Hepatocyte (in vitro differentiated cells): Measurements from ENCODE around the gene PTPN14. TPM values are rescaled to one million over a fixed set of nuclear protein-coding genes. Genes with fewer than 3 reads are reported as not detected.

Experiments used
- DNase-seq: peaks from one replicate; pipeline ENCODE4 v3.0.0-alpha.2; 2016; ENCODE audit warnings: low spot score
- H2AFZ ChIP-seq: fragments of 200-600 bp; sonication (generic); 2 replicates; pipeline ENCODE4 v1.6.0; 2016; ENCODE audit warnings: antibody characterized with exemption, mild to moderate bottlenecking
- H3K27ac ChIP-seq: fragments of 200-600 bp; sonication (generic); 2 replicates; pipeline ENCODE4 v1.5.1; 2016; ENCODE audit warnings: mild to moderate bottlenecking
- H3K27me3 ChIP-seq: fragments of 200-600 bp; sonication (generic); 2 replicates; pipeline ENCODE4 v1.6.1; 2016
- H3K36me3 ChIP-seq: fragments of 200-600 bp; sonication (generic); replicated peaks from 2 replicates; pipeline ENCODE4 v1.5.1; 2016; ENCODE audit warnings: low read depth; ENCODE audit not compliant: insufficient read depth
- H3K4me1 ChIP-seq: fragments of 200-600 bp; sonication (generic); 2 replicates; pipeline ENCODE4 v1.5.1; 2016; ENCODE audit warnings: mild to moderate bottlenecking, moderate library complexity; ENCODE audit not compliant: insufficient read depth
- H3K4me2 ChIP-seq: fragments of 200-600 bp; sonication (generic); 2 replicates; pipeline ENCODE4 v1.6.0; 2016
- H3K4me3 ChIP-seq: fragments of 200-600 bp; sonication (generic); 2 replicates; pipeline ENCODE4 v1.5.1; 2016; ENCODE audit warnings: mild to moderate bottlenecking
- H3K79me2 ChIP-seq: fragments of 200-600 bp; sonication (generic); 2 replicates; pipeline ENCODE4 v1.6.0; 2017; ENCODE audit warnings: mild to moderate bottlenecking
- H3K9me2 ChIP-seq: fragments of 200-600 bp; sonication (generic); replicated peaks from 2 replicates; pipeline ENCODE4 v1.6.0; 2017; ENCODE audit warnings: mild to moderate bottlenecking; ENCODE audit not compliant: insufficient read depth
- H3K9me3 ChIP-seq: fragments of 200-600 bp; sonication (generic); 2 replicates; pipeline ENCODE4 v1.5.1; 2016; ENCODE audit warnings: low read depth, mild to moderate bottlenecking
- H4K20me1 ChIP-seq: fragments of 200-600 bp; sonication (generic); 2 replicates; pipeline ENCODE4 v1.6.0; 2016; ENCODE audit warnings: mild to moderate bottlenecking; ENCODE audit not compliant: insufficient read depth, poor library complexity, severe bottlenecking
- EZH2 ChIP-seq: fragments of 200-600 bp; sonication (generic); IDR thresholded peaks from 2 replicates; pipeline ENCODE4 v1.6.1; 2016; ENCODE audit warnings: antibody characterized with exemption, mild to moderate bottlenecking, borderline replicate concordance
- EZH2phosphoT487 ChIP-seq: fragments of 200-600 bp; sonication (generic); IDR thresholded peaks from one replicate; pipeline ENCODE4 v1.6.1; 2018; ENCODE audit warnings: antibody characterized with exemption, mild to moderate bottlenecking, low read depth, moderate library complexity; ENCODE audit not compliant: unreplicated experiment, severe bottlenecking
- WGBS: methylation state at CpG from one replicate; pipeline ENCODE4 v1.1.6; 2016; ENCODE audit warnings: low lambda C conversion rate; ENCODE audit errors: missing lambda C conversion rate; 5-methylcytosine and 5-hydroxymethylcytosine counted together
- polyA plus RNA-seq: library from polyadenylated mRNA; unstranded; fragments of >200 nt; fragmentation: Nextera tagmentation; extraction: Ambion mirVana; gene quantifications from 2 replicates; pipeline ENCODE4 v1.2.1, GENCODE V29; 2016
- total RNA-seq: library from RNA; depleted of rRNA; stranded (reverse); fragments of >200 nt; gene quantifications from 2 replicates; pipeline ENCODE4 v1.2.3, GENCODE V29; 2014
- TF ChIP-seq, protein P1 (sequence below): fragments of 200-600 bp; sonication (generic); IDR thresholded peaks from 2 replicates; pipeline ENCODE4 v1.5.1; 2016; ENCODE audit warnings: antibody characterized with exemption, mild to moderate bottlenecking; ENCODE audit not compliant: poor library complexity

Gene PTPN14
- total and polyA plus RNA-seq, 2 experiments from 2014 or later = 9.5 to 21.7 TPM

DNA sequence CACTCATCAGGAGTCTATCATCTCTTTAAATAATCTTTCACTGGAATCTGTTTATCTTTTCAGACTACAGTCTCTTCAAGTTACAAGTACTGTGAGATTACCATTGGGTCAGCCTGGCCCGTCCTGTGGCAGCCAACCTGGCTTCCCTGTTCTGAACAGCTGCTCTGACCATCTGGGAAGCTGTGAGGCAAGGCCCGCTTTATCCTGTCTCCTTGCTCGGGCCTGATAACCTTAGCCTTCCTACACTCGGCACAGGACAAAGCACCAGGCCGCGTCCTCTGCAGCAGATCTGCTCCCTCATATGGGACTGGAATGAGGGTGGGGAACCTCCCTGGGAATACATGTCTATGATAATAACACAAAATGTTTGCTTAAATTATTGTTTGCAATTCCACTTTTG lies 113.3 kb downstream of the PTPN14 start:
- peaks cover 28% of the 10 kb centered on the region for H3K4me1 ChIP-seq
- H3K27ac ChIP-seq = no peak overlapping the region
- H3K4me2 ChIP-seq = no peak overlapping the region
- no peaks in the 10 kb centered on the region for H3K27me3 ChIP-seq
- peaks cover 30% of the 10 kb centered on the region for H3K79me2 ChIP-seq
- H3K9me3 ChIP-seq = no peaks in the 10 kb centered on the region
- no peak for DNase-seq
- no peak overlapping the region for H3K4me3 ChIP-seq
- TF ChIP-seq EZH2 (no peak), EZH2phosphoT487 (no peak)
- TF ChIP-seq, protein P1, sequence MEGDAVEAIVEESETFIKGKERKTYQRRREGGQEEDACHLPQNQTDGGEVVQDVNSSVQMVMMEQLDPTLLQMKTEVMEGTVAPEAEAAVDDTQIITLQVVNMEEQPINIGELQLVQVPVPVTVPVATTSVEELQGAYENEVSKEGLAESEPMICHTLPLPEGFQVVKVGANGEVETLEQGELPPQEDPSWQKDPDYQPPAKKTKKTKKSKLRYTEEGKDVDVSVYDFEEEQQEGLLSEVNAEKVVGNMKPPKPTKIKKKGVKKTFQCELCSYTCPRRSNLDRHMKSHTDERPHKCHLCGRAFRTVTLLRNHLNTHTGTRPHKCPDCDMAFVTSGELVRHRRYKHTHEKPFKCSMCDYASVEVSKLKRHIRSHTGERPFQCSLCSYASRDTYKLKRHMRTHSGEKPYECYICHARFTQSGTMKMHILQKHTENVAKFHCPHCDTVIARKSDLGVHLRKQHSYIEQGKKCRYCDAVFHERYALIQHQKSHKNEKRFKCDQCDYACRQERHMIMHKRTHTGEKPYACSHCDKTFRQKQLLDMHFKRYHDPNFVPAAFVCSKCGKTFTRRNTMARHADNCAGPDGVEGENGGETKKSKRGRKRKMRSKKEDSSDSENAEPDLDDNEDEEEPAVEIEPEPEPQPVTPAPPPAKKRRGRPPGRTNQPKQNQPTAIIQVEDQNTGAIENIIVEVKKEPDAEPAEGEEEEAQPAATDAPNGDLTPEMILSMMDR = no peak
- H3K36me3 ChIP-seq = no peaks in the 10 kb centered on the region
- no peaks in the 10 kb centered on the region for H4K20me1 ChIP-seq
- WGBS = 64% methylated on average over 6 of the region's 6 CpGs
- H3K9me2 ChIP-seq = no peaks in the 10 kb centered on the region
- H2AFZ ChIP-seq = no peak overlapping the region

DNA sequence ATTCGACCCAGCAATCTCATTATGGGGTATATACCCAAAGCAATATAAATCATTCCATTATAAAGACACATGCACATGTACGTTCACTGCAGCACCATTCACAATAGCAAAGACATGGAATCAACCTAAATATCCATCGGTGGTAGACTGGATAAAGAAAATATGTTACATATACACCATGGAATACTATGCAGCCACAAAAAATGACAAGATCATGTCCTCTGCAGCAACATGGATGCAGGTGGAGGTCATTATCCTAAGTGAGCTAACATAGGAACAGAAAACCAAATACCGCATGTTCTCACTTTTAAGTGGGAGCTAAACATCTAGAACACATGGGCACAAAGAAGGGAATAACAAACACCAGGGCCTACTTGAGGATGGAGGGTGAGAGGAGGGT lies 115.5 kb downstream of the PTPN14 start:
- 95% methylated on average over 4 of the region's 4 CpGs for WGBS

DNA sequence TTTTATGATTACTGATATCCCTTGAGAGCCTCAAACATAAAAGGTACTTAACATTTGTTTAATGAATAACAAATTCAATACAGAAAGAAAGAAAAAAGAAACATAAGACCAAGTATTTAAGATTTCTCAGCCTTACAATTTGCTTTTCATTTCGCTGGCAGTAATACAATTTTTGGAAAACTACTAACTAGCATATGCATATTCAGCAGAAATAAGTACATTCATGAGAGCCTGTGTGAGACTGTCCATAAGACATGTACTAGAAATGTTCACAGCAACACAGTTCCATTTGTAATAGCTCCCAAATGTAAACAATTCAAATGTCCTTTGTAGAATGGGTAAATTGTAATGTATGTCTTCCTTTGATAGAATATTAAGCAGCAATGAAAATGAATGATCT lies 119.2 kb downstream of the PTPN14 start:
- TF ChIP-seq EZH2 (no peak), EZH2phosphoT487 (no peak)
- TF ChIP-seq, protein P1 = no peak
- no peaks in the 10 kb centered on the region for H4K20me1 ChIP-seq
- no peak overlapping the region for H3K4me2 ChIP-seq
- H3K27ac ChIP-seq = no peak overlapping the region
- peaks cover 29% of the 10 kb centered on the region for H3K79me2 ChIP-seq
- no peaks in the 10 kb centered on the region for H3K4me1 ChIP-seq
- H3K27me3 ChIP-seq = no peaks in the 10 kb centered on the region
- no peak overlapping the region for H2AFZ ChIP-seq
- no peak for DNase-seq
- H3K9me3 ChIP-seq = no peaks in the 10 kb centered on the region
- no peaks in the 10 kb centered on the region for H3K9me2 ChIP-seq
- 94% methylated on average over 1 of the region's 1 CpG for WGBS
- H3K36me3 ChIP-seq = no peaks in the 10 kb centered on the region
- H3K4me3 ChIP-seq = no peak overlapping the region

More for the DNA sequence above, 115.5 kb downstream of the PTPN14 start:
- Histone ChIP-seq H3K4me2 (no peak overlapping the region), H3K27me3 (no peaks in the 10 kb centered on the region), H3K27ac (no peak overlapping the region), H2AFZ (no peak overlapping the region), H3K79me2 (peaks cover 22% of the 10 kb centered on the region), H3K36me3 (no peaks in the 10 kb centered on the region), H3K9me3 (no peaks in the 10 kb centered on the region), H3K4me3 (no peak overlapping the region), H4K20me1 (no peaks in the 10 kb centered on the region), H3K9me2 (no peaks in the 10 kb centered on the region), H3K4me1 (peaks cover 21% of the 10 kb centered on the region)
- TF ChIP-seq EZH2 (no peak), EZH2phosphoT487 (no peak)
- TF ChIP-seq, protein P1 = no peak
- no peak for DNase-seq
